ENCODE results near the gene CLDN6. TPM values are rescaled to one million over a fixed set of nuclear protein-coding genes. Genes with fewer than 3 reads are reported as not detected.
A peak's percentile ranks its signal among the peaks of the same experiment; 100 is the strongest.

Gene CLDN6
- total RNA-seq, 3 donors from 2014 or later (not counting 1 experiment from before 2014, with no cell fraction given), result not detected

DNA sequence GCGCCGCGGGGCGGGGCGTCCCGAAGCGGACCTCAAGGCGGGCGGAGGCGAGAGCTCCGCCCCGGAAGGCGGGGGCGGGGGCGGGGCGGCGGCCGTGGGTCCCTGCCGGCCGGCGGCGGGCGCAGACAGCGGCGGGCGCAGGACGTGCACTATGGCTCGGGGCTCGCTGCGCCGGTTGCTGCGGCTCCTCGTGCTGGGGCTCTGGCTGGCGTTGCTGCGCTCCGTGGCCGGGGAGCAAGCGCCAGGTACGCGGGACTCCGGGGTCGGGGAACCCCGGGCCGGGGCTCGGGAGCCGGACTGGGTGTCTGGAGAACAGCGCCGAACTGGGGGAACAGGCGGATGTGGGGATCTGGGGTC lies 2.2 kb upstream of the CLDN6 start, which contains the start of gene TNFRSF12A:
TNFRSF12A (plus strand) TSS at position 122 of the 357 bp plus-strand sequence; CDS start at position 152, 30 bp downstream.
- intact Hi-C loops (cut with micrococcal nuclease), result no loop called here
- ATAC-seq (peak; percentile 25 to 64 (median 48)), DNase-seq (peak; percentile 70 to 83)
- Histone ChIP-seq H3K27me3 (ENCODE audit: control insufficient read depth, insufficient read depth, low read length) (peaks cover 6% of the 10 kb centered on the region), H3K36me3 (ENCODE audit: control insufficient read depth, insufficient read depth, low read length) (no peaks in the 10 kb centered on the region), H3K9me3 (ENCODE audit: control insufficient read depth, insufficient read depth, low read length) (no peaks in the 10 kb centered on the region), H3K4me3 (ENCODE audit: low read length) (peak within 1 kb of the TSS; percentile 52), H3K4me1 (ENCODE audit: control insufficient read depth, insufficient read depth, low read length) (peaks cover 63% of the 10 kb centered on the region), H3K27ac (ENCODE audit: low read length) (peak within 1 kb of the TSS; percentile 41)
- Mint-ChIP-seq H3K9me3 (no peaks in the 10 kb centered on the region), H3K27ac (peak within 1 kb of the TSS; percentile 91 to 92), H3K4me1 (peaks cover 35 to 54% of the 10 kb centered on the region in 2 donors), H3K27me3 (ENCODE audit: low read depth in 2 of 2) (no peaks in the 10 kb centered on the region), H3K4me3 (peak within 1 kb of the TSS; percentile 92), H3K36me3 (no peaks in the 10 kb centered on the region)
- under 1% methylated on average over 49 of the region's 49 CpGs for WGBS (ENCODE audit: insufficient coverage)
- TF ChIP-seq, protein P1, sequence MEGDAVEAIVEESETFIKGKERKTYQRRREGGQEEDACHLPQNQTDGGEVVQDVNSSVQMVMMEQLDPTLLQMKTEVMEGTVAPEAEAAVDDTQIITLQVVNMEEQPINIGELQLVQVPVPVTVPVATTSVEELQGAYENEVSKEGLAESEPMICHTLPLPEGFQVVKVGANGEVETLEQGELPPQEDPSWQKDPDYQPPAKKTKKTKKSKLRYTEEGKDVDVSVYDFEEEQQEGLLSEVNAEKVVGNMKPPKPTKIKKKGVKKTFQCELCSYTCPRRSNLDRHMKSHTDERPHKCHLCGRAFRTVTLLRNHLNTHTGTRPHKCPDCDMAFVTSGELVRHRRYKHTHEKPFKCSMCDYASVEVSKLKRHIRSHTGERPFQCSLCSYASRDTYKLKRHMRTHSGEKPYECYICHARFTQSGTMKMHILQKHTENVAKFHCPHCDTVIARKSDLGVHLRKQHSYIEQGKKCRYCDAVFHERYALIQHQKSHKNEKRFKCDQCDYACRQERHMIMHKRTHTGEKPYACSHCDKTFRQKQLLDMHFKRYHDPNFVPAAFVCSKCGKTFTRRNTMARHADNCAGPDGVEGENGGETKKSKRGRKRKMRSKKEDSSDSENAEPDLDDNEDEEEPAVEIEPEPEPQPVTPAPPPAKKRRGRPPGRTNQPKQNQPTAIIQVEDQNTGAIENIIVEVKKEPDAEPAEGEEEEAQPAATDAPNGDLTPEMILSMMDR (IDR thresholded peaks at IDR 0.05), result no peak

DNA sequence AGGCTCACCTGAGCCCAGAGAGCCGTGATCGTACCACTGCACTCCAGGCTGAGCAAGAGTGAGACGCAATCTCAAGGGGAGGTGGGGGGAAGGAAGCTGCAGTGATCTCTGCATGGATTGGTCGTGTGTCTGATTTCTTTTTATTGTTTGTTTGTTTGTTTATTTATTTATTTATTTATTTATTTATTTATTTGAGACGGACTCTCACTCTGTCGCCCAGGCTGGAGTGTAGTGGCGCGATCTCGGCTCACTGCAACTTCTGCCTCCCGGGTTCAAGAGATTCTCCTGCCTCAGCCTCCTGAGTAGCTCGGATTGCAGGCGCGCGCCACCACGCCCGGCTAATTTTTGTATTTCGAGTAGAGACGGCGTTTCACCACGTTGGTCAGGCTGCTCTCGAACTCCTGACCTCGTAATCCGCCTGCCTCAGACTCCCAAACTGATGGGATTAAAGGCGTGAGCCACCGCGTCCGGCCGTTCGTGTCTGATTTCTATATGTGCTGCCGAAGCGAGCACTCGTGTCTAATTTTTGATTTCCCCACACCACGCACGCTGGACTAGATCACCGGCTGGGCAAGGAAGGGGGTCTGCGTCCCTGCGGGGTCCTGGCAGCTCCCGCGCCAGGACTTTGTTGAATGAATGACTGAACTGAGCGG lies 1.7 kb upstream of the CLDN6 start:
- no peak overlapping the region for H3K27ac ChIP-seq (ENCODE audit: low read length)
- TF ChIP-seq, protein P1 (IDR thresholded peaks at IDR 0.05), result no peak
- no peaks in the 10 kb centered on the region for H3K9me3 Mint-ChIP-seq
- ATAC-seq, result no peak
- no peak for DNase-seq
- 32% methylated on average over 39 of the region's 40 CpGs for WGBS (ENCODE audit: insufficient coverage)
- peaks cover 35 to 54% of the 10 kb centered on the region in 2 donors for H3K4me1 Mint-ChIP-seq
- H3K27me3 Mint-ChIP-seq (ENCODE audit: low read depth in 2 of 2), result no peaks in the 10 kb centered on the region
- intact Hi-C loops (cut with micrococcal nuclease), result no loop called here
- no peaks in the 10 kb centered on the region for H3K9me3 ChIP-seq (ENCODE audit: control insufficient read depth, insufficient read depth, low read length)
- H3K4me3 Mint-ChIP-seq, result peak overlapping the region; percentile 92
- no peaks in the 10 kb centered on the region for H3K36me3 Mint-ChIP-seq
- H3K4me1 ChIP-seq (ENCODE audit: control insufficient read depth, insufficient read depth, low read length), result peaks cover 61% of the 10 kb centered on the region
- peaks cover 6% of the 10 kb centered on the region for H3K27me3 ChIP-seq (ENCODE audit: control insufficient read depth, insufficient read depth, low read length)
- H3K27ac Mint-ChIP-seq, result peak overlapping the region; percentile 65 to 91
- H3K36me3 ChIP-seq (ENCODE audit: control insufficient read depth, insufficient read depth, low read length), result no peaks in the 10 kb centered on the region
- H3K4me3 ChIP-seq (ENCODE audit: low read length), result peak overlapping the region; percentile 40

DNA sequence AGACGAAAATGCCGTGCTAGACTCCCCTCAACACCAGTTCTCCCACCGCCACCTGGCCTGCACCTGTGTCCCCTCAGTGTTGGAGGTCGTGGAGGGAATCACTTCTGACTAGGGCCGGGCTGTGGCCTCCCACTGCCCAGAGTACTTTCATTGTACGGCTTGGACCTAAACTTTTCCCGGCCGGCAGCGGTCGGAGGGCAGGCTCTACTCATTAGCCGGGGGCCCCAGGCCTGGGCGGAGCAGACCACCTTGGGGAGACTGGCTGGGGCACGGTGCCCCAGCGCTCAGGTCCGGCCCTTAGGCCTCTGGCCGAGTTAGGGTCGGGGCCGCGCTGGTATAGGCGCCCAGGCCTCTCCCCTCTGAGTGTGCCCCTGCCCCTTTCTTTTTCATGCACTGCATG lies 639 bp downstream of the CLDN6 start:
- WGBS (ENCODE audit: insufficient coverage), result 97% methylated on average over 20 of the region's 20 CpGs
- Histone ChIP-seq H3K36me3 (ENCODE audit: control insufficient read depth, insufficient read depth, low read length) (no peaks in the 10 kb centered on the region), H3K4me3 (ENCODE audit: low read length) (no peak overlapping the region), H3K9me3 (ENCODE audit: control insufficient read depth, insufficient read depth, low read length) (no peaks in the 10 kb centered on the region), H3K4me1 (ENCODE audit: control insufficient read depth, insufficient read depth, low read length) (peaks cover 41% of the 10 kb centered on the region), H3K27me3 (ENCODE audit: control insufficient read depth, insufficient read depth, low read length) (peaks cover 6% of the 10 kb centered on the region), H3K27ac (ENCODE audit: low read length) (no peak overlapping the region)
- Mint-ChIP-seq H3K27me3 (ENCODE audit: low read depth in 2 of 2) (peaks cover 0 to 5% of the 10 kb centered on the region in 2 donors), H3K4me1 (peaks cover 17 to 32% of the 10 kb centered on the region in 2 donors), H3K36me3 (no peaks in the 10 kb centered on the region), H3K9me3 (no peaks in the 10 kb centered on the region), H3K27ac (no peak overlapping the region), H3K4me3 (no peak overlapping the region)
- TF ChIP-seq, protein P1 (IDR thresholded peaks at IDR 0.05), result no peak
- ATAC-seq (no peak), DNase-seq (no peak)
- intact Hi-C loops (cut with micrococcal nuclease), result no loop called here
